ENCODE data around the gene NDUFV2.

DNA sequence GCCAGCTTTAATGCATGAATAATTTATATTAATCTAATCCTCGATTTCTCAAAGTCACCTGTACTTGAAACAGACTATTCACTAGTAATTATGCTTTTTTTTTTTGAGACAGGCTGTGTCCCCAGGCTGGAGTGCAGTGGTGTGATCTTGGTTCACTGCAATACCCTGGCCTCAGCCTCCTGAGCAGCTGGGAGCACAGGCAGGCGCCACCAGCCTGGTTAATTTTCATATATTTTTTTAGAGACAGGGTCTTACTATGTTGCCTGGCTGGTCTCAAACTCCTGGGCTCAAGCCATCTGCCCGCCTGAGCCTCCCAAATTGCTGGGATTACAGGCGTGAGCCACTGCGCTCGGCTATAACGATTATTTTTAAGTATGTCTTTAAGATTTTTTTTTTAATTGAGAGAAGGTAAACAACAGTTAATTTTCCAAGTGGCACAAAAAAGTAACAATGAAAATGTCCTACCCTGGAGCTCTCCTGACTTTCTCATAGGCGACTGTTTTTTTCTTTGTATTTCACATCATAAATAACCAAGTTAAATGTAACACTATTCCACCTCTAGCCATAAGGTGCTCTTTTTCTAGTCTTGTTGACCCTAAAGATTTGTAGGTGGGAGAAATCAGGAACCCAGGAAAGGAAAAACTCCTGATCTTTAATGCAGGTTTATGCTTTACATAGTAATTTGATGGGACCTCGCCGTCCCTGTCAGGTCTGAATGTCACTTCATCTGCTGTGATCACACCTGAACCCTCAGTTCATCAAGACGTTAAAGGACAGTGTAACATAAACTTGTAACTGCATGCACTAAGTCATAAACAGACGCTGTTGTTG lies 32.8 kb downstream of the NDUFV2 start:
- TF ChIP-seq, protein P1, sequence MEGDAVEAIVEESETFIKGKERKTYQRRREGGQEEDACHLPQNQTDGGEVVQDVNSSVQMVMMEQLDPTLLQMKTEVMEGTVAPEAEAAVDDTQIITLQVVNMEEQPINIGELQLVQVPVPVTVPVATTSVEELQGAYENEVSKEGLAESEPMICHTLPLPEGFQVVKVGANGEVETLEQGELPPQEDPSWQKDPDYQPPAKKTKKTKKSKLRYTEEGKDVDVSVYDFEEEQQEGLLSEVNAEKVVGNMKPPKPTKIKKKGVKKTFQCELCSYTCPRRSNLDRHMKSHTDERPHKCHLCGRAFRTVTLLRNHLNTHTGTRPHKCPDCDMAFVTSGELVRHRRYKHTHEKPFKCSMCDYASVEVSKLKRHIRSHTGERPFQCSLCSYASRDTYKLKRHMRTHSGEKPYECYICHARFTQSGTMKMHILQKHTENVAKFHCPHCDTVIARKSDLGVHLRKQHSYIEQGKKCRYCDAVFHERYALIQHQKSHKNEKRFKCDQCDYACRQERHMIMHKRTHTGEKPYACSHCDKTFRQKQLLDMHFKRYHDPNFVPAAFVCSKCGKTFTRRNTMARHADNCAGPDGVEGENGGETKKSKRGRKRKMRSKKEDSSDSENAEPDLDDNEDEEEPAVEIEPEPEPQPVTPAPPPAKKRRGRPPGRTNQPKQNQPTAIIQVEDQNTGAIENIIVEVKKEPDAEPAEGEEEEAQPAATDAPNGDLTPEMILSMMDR (IDR thresholded peaks at IDR 0.05), result no peak
- no peak for TF ChIP-seq POLR2A (IDR thresholded peaks at IDR 0.05)
